Effector memory CD4-positive, alpha-beta T cell (primary cell): ENCODE results near the gene IPPK.

Source experiments
- DNase-seq, 3 donors: peaks; one replicate each; pipeline ENCODE4 v3.0.0-alpha.2; 2020
- H3K27ac ChIP-seq: 2 replicates; pipeline ENCODE4 v1.7.0; 2013; ENCODE audit warnings: mild to moderate bottlenecking, low read length, moderate library complexity; ENCODE audit not compliant: insufficient read depth, poor library complexity, severe bottlenecking
- H3K27me3 ChIP-seq: replicated peaks from 2 replicates; pipeline ENCODE4 v1.7.0; 2013; ENCODE audit warnings: mild to moderate bottlenecking, low read length; ENCODE audit not compliant: insufficient read depth, control insufficient read depth, poor library complexity, severe bottlenecking
- H3K36me3 ChIP-seq: 2 replicates; pipeline ENCODE4 v1.7.0; 2013; ENCODE audit warnings: mild to moderate bottlenecking, low read length, moderate library complexity; ENCODE audit not compliant: control insufficient read depth, insufficient read depth
- H3K4me1 ChIP-seq: 2 replicates; pipeline ENCODE4 v1.7.0; 2013; ENCODE audit warnings: low read length, mild to moderate bottlenecking; ENCODE audit not compliant: control insufficient read depth, insufficient read depth, poor library complexity, severe bottlenecking
- H3K4me3 ChIP-seq: 2 replicates; pipeline ENCODE4 v1.7.0; 2013; ENCODE audit warnings: low read length, low read depth, mild to moderate bottlenecking; ENCODE audit not compliant: insufficient read depth, poor library complexity, severe bottlenecking
- H3K9me3 ChIP-seq: 2 replicates; pipeline ENCODE4 v1.7.0; 2013; ENCODE audit warnings: mild to moderate bottlenecking, low read length, moderate library complexity; ENCODE audit not compliant: control insufficient read depth

IPPK gene

GRCh38 chr9:92611621-92612285 is 58.2 kb downstream of the IPPK start:
- H3K9me3 ChIP-seq, result no peaks in the 10 kb centered on the region
- H3K4me1 ChIP-seq, result no peaks in the 10 kb centered on the region
- no peak overlapping the region for H3K4me3 ChIP-seq
- peaks cover 24% of the 10 kb centered on the region for H3K36me3 ChIP-seq
- no peaks in the 10 kb centered on the region for H3K27me3 ChIP-seq
- no peak for DNase-seq
- H3K27ac ChIP-seq, result no peak overlapping the region

- H3K9me3 ChIP-seq, result no peaks in the 10 kb centered on the region
- no peak overlapping the region for H3K4me3 ChIP-seq
- H3K36me3 ChIP-seq, result peaks cover 20% of the 10 kb centered on the region
- no peak overlapping the region for H3K27ac ChIP-seq
- H3K27me3 ChIP-seq, result no peaks in the 10 kb centered on the region
- no peak for DNase-seq
- H3K4me1 ChIP-seq, result no peaks in the 10 kb centered on the region
These were observed 59.2 kb downstream of the IPPK start for GRCh38 chr9:92610470-92611420.

GRCh38 chr9:92608909-92609445 is 61.0 kb downstream of the IPPK start:
- Histone ChIP-seq H3K4me3 (no peak overlapping the region), H3K9me3 (no peaks in the 10 kb centered on the region), H3K36me3 (peaks cover 17% of the 10 kb centered on the region), H3K4me1 (no peaks in the 10 kb centered on the region), H3K27ac (no peak overlapping the region), H3K27me3 (no peaks in the 10 kb centered on the region)
- DNase-seq, result no peak

GRCh38 chr9:92608241-92608908 is 61.6 kb downstream of the IPPK start:
- H3K4me1 ChIP-seq, result no peaks in the 10 kb centered on the region
- H3K4me3 ChIP-seq, result no peak overlapping the region
- H3K9me3 ChIP-seq, result no peaks in the 10 kb centered on the region
- no peak overlapping the region for H3K27ac ChIP-seq
- no peak for DNase-seq
- H3K36me3 ChIP-seq, result peaks cover 13% of the 10 kb centered on the region
- H3K27me3 ChIP-seq, result no peaks in the 10 kb centered on the region

GRCh38 chr9:92607773-92608172 is 62.2 kb downstream of the IPPK start:
- no peak for DNase-seq
- Histone ChIP-seq H3K27ac (no peak overlapping the region), H3K4me3 (no peak overlapping the region)

GRCh38 chr9:92607088-92607487 is 62.8 kb downstream of the IPPK start:
- DNase-seq, result no peak
- no peaks in the 10 kb centered on the region for H3K9me3 ChIP-seq
- peaks cover 2% of the 10 kb centered on the region for H3K36me3 ChIP-seq
- H3K4me3 ChIP-seq, result no peak overlapping the region
- no peak overlapping the region for H3K27ac ChIP-seq
- no peaks in the 10 kb centered on the region for H3K4me1 ChIP-seq
- H3K27me3 ChIP-seq, result no peaks in the 10 kb centered on the region

More at GRCh38 chr9:92607773-92608172, 62.2 kb downstream of the IPPK start:
- Histone ChIP-seq H3K4me1 (no peaks in the 10 kb centered on the region), H3K36me3 (peaks cover 8% of the 10 kb centered on the region), H3K27me3 (no peaks in the 10 kb centered on the region), H3K9me3 (no peaks in the 10 kb centered on the region)

GRCh38 chr9:92605224-92605623 is 64.7 kb downstream of the IPPK start:
- no peaks in the 10 kb centered on the region for H3K27me3 ChIP-seq
- H3K4me3 ChIP-seq, result no peak overlapping the region
- H3K9me3 ChIP-seq, result no peaks in the 10 kb centered on the region
- H3K36me3 ChIP-seq, result no peaks in the 10 kb centered on the region
- no peak overlapping the region for H3K27ac ChIP-seq
- no peak for DNase-seq
- H3K4me1 ChIP-seq, result no peaks in the 10 kb centered on the region

GRCh38 chr9:92603990-92604389 is 65.9 kb downstream of the IPPK start:
- H3K36me3 ChIP-seq, result no peaks in the 10 kb centered on the region
- no peak for DNase-seq
- H3K9me3 ChIP-seq, result no peaks in the 10 kb centered on the region
- no peak overlapping the region for H3K27ac ChIP-seq
- no peaks in the 10 kb centered on the region for H3K27me3 ChIP-seq
- H3K4me1 ChIP-seq, result no peaks in the 10 kb centered on the region
- H3K4me3 ChIP-seq, result no peak overlapping the region

- no peaks in the 10 kb centered on the region for H3K9me3 ChIP-seq
- no peak for DNase-seq
- H3K27ac ChIP-seq, result no peak overlapping the region
- H3K36me3 ChIP-seq, result no peaks in the 10 kb centered on the region
- no peaks in the 10 kb centered on the region for H3K4me1 ChIP-seq
- H3K4me3 ChIP-seq, result no peak overlapping the region
- H3K27me3 ChIP-seq, result no peaks in the 10 kb centered on the region
These were observed 66.8 kb downstream of the IPPK start for GRCh38 chr9:92603100-92603499.
